ENCODE measurements around the gene SAMD14. TPM values are rescaled to one million over a fixed set of nuclear protein-coding genes. Genes with fewer than 3 reads are reported as not detected.
A peak's percentile ranks its signal among the peaks of the same experiment; 100 is the strongest.

The SAMD14 gene
- total RNA-seq, 6 donors from 2014 or later, result 0.49 to 16.8 (median 5.6) TPM

DNA sequence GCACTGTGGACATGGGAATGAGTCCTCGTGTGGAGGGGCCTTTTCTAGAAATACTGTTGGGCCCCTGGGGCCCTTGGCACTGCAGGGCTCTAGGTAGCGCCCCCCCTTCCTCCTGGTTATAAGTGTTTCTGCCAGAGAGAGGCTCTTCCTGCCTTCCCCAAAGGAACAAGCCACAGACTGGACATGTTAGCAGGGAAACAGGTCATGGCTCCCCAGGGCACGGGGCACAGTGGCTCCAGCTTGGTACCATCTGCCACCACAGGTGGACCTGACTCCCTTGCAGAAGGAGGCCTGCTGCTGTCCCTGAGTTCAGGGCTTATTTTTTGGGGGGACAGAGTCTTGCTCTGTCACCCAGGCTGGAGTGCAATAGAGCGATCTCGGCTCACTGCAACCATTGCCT lies 26.0 kb downstream of the SAMD14 start:
- 85 to 89% methylated on average over 4 to 5 of the region's 5 CpGs for WGBS, 2 donors
- H3K27ac ChIP-seq, result no peak overlapping the region
- peaks cover 4 to 51% (median 30%) of the 10 kb centered on the region in 4 donors for H3K36me3 ChIP-seq

DNA sequence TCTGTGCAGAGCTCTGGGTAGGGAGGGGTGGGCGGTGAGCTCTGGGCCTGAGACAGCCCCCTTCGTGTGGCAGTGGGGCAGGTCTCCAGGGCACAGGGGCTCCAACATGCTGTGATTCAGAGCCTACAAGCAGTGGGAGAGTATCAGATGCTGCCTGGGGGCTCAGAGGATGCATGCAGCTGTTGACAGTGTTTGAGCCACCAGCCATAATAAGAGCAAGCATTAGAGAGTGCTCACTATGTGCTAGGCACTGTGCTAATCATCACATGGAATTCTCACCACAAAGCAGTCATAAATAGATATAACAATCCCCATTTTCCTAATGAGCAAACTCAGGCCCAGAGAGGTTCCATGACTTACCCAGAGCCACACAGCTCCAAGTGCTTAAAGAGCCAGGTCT lies 26.7 kb downstream of the SAMD14 start:
- peaks cover 5 to 23% (median 21%) of the 10 kb centered on the region in 4 donors for H3K4me1 ChIP-seq
- H3K27ac ChIP-seq, result no peak overlapping the region
- ATAC-seq (ENCODE audit: low FRiP score in 2 of 2) (no peak), DNase-seq (no peak)
- TF ChIP-seq EP300 (IDR thresholded peaks at IDR 0.05) (no peak), POLR2A (IDR thresholded peaks at IDR 0.05) (no peak), POLR2AphosphoS5 (IDR thresholded peaks at IDR 0.05) (no peak)
- TF ChIP-seq, protein P1, sequence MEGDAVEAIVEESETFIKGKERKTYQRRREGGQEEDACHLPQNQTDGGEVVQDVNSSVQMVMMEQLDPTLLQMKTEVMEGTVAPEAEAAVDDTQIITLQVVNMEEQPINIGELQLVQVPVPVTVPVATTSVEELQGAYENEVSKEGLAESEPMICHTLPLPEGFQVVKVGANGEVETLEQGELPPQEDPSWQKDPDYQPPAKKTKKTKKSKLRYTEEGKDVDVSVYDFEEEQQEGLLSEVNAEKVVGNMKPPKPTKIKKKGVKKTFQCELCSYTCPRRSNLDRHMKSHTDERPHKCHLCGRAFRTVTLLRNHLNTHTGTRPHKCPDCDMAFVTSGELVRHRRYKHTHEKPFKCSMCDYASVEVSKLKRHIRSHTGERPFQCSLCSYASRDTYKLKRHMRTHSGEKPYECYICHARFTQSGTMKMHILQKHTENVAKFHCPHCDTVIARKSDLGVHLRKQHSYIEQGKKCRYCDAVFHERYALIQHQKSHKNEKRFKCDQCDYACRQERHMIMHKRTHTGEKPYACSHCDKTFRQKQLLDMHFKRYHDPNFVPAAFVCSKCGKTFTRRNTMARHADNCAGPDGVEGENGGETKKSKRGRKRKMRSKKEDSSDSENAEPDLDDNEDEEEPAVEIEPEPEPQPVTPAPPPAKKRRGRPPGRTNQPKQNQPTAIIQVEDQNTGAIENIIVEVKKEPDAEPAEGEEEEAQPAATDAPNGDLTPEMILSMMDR (IDR thresholded peaks at IDR 0.05), result no peak
- H3K27me3 ChIP-seq, result no peaks in the 10 kb centered on the region
- peaks cover 3 to 53% (median 33%) of the 10 kb centered on the region in 4 donors for H3K36me3 ChIP-seq
- WGBS, 2 donors, result 60% methylated on average over 2 of the region's 2 CpGs; no CpG with 5 or more reads in 1 of the 2 donors
- H3K9me3 ChIP-seq, result no peaks in the 10 kb centered on the region
- H3K4me3 ChIP-seq, result no peak overlapping the region

More for the DNA sequence above, 26.0 kb downstream of the SAMD14 start:
- H3K4me3 ChIP-seq, result no peak overlapping the region
- ATAC-seq (ENCODE audit: low FRiP score in 2 of 2) (no peak), DNase-seq (no peak)
- no peak for TF ChIP-seq POLR2A (IDR thresholded peaks at IDR 0.05)
- TF ChIP-seq EP300 (IDR thresholded peaks at IDR 0.05), result no peak
- no peak for TF ChIP-seq POLR2AphosphoS5 (IDR thresholded peaks at IDR 0.05)
- TF ChIP-seq, protein P1 (IDR thresholded peaks at IDR 0.05), result no peak
- H3K4me1 ChIP-seq, result peaks cover 5 to 23% (median 21%) of the 10 kb centered on the region in 4 donors
- no peaks in the 10 kb centered on the region for H3K27me3 ChIP-seq
- H3K9me3 ChIP-seq, result no peaks in the 10 kb centered on the region

DNA sequence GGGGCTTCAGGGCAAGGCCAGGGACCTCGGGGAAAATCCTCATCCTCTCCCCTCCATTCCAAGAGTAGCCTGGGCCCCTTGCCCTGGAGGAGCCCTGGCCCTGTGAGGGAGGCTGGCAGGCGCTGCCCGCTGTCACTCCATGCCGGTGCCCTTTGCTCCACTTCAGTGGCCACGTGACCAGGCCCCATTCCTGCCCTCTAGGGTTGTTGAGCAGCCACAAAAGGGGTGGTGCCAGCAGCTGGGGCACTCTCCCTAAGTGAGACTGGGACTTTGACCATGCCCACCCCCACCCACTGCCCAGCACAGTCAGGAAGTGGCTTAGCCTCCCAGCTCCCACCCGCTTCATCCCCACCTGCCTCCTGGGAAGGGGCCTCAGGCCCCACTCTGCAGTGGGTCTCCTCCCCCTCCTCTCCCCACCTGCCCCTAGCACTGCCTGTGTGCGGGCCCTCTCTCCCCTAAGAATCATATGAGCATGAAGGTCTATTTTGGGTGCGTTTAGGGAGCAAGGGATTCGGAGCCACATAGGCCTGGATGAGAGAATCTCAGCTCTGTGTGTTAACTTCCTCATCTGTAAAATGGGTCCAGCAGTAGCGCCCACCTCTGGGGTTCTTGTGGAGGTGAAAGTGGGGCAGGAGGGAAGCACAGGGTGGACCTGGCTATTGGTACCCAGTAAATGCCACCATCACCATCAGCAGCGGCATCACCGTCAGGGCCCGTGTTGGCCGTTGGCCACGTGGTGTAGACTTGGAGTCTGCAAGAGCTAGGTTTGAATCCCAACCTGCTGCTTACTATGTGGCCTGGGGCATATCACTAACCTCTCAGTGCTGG lies 27.6 kb downstream of the SAMD14 start:
- peaks cover 0 to 53% (median 29%) of the 10 kb centered on the region in 4 donors for H3K36me3 ChIP-seq
- ATAC-seq (ENCODE audit: low FRiP score in 2 of 2) (peak; percentile 57 to 80), DNase-seq (peak; percentile 66 to 91)
- H3K27ac ChIP-seq, result peak overlapping the region in 3 of 4 donors; percentile 60 to 63 (median 63)
- H3K4me1 ChIP-seq, result peaks cover 5 to 24% (median 21%) of the 10 kb centered on the region in 4 donors
- 74 to 77% methylated on average over 11 to 14 of the region's 15 CpGs for WGBS, 2 donors
- H3K4me3 ChIP-seq, result no peak overlapping the region
- H3K9me3 ChIP-seq, result no peaks in the 10 kb centered on the region
- no peaks in the 10 kb centered on the region for H3K27me3 ChIP-seq
- TF ChIP-seq EP300 (IDR thresholded peaks at IDR 0.05) (no peak), POLR2AphosphoS5 (IDR thresholded peaks at IDR 0.05) (no peak), POLR2A (IDR thresholded peaks at IDR 0.05) (no peak)
- TF ChIP-seq, protein P1 (IDR thresholded peaks at IDR 0.05), result no peak

DNA sequence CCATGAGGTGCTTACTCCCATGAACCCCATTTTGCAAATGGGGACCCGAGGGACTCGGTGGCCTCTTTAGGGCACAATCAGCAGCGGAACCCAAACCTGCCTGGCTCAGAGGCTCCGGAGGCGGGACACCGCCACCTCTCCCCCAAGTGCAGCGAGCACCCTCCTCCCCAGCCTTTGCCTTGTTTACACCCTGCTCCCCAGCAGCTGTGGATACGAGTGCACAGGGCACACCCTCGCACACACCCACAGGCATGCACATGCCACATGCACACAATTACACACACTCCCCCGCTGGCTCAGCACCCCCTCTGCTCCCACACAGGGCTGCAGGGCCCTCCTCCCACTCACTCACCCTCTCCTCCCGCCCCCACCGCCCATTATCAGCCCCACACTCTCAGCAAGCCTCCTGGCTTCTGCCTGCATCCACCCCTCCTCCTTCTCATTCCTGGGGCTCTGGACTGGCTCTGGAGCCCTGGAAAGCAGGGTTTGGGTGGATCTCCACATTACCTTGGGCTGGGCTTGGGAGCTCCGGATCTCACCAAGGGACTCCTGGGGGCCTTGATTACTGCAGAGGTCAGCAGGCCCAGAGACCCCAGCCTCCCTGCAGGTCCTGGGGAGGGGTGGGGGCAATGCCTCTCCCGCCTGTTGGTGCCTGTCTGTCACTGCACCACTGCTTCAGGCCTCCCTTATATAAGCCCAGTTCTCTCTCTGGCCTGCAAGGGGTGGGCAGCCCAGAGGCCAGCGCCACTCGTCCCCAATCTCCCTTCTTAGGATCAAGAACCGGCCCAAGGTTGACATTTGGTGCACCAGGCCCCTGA lies 28.4 kb downstream of the SAMD14 start:
- no peak overlapping the region for H3K4me3 ChIP-seq
- no peaks in the 10 kb centered on the region for H3K27me3 ChIP-seq
- WGBS, 2 donors, result 65 to 71% methylated on average over 6 to 17 of the region's 17 CpGs
- H3K9me3 ChIP-seq, result no peaks in the 10 kb centered on the region
- DNase-seq (peak in 1 of 2 donors; percentile 73), ATAC-seq (ENCODE audit: low FRiP score in 2 of 2) (peak; percentile 41 to 48)
- H3K36me3 ChIP-seq, result peaks cover 0 to 46% (median 24%) of the 10 kb centered on the region in 4 donors
- H3K27ac ChIP-seq, result peak overlapping the region in 3 of 4 donors; percentile 60 to 63 (median 63)
- H3K4me1 ChIP-seq, result peaks cover 8 to 33% (median 25%) of the 10 kb centered on the region in 4 donors
- no peak for TF ChIP-seq POLR2A (IDR thresholded peaks at IDR 0.05)
- TF ChIP-seq POLR2AphosphoS5 (IDR thresholded peaks at IDR 0.05), result no peak
- TF ChIP-seq EP300 (IDR thresholded peaks at IDR 0.05), result no peak
- TF ChIP-seq, protein P1 (IDR thresholded peaks at IDR 0.05), result no peak

Data from upper lobe of left lung (tissue), 6 donors.